Hepatocyte (in vitro differentiated cells): ENCODE data around the gene DDC. TPM values are rescaled to one million over a fixed set of nuclear protein-coding genes. Genes with fewer than 3 reads are reported as not detected.

Experiments
- DNase-seq: peaks from one replicate; pipeline ENCODE4 v3.0.0-alpha.2; 2016; ENCODE audit warnings: low spot score
- H2AFZ ChIP-seq: fragments of 200-600 bp; sonication (generic); 2 replicates; pipeline ENCODE4 v1.6.0; 2016; ENCODE audit warnings: antibody characterized with exemption, mild to moderate bottlenecking
- H3K27ac ChIP-seq: fragments of 200-600 bp; sonication (generic); 2 replicates; pipeline ENCODE4 v1.5.1; 2016; ENCODE audit warnings: mild to moderate bottlenecking
- H3K27me3 ChIP-seq: fragments of 200-600 bp; sonication (generic); 2 replicates; pipeline ENCODE4 v1.6.1; 2016
- H3K36me3 ChIP-seq: fragments of 200-600 bp; sonication (generic); replicated peaks from 2 replicates; pipeline ENCODE4 v1.5.1; 2016; ENCODE audit warnings: low read depth; ENCODE audit not compliant: insufficient read depth
- H3K4me1 ChIP-seq: fragments of 200-600 bp; sonication (generic); 2 replicates; pipeline ENCODE4 v1.5.1; 2016; ENCODE audit warnings: mild to moderate bottlenecking, moderate library complexity; ENCODE audit not compliant: insufficient read depth
- H3K4me2 ChIP-seq: fragments of 200-600 bp; sonication (generic); 2 replicates; pipeline ENCODE4 v1.6.0; 2016
- H3K4me3 ChIP-seq: fragments of 200-600 bp; sonication (generic); 2 replicates; pipeline ENCODE4 v1.5.1; 2016; ENCODE audit warnings: mild to moderate bottlenecking
- H3K79me2 ChIP-seq: fragments of 200-600 bp; sonication (generic); 2 replicates; pipeline ENCODE4 v1.6.0; 2017; ENCODE audit warnings: mild to moderate bottlenecking
- H3K9me2 ChIP-seq: fragments of 200-600 bp; sonication (generic); replicated peaks from 2 replicates; pipeline ENCODE4 v1.6.0; 2017; ENCODE audit warnings: mild to moderate bottlenecking; ENCODE audit not compliant: insufficient read depth
- H3K9me3 ChIP-seq: fragments of 200-600 bp; sonication (generic); 2 replicates; pipeline ENCODE4 v1.5.1; 2016; ENCODE audit warnings: low read depth, mild to moderate bottlenecking
- H4K20me1 ChIP-seq: fragments of 200-600 bp; sonication (generic); 2 replicates; pipeline ENCODE4 v1.6.0; 2016; ENCODE audit warnings: mild to moderate bottlenecking; ENCODE audit not compliant: insufficient read depth, poor library complexity, severe bottlenecking
- EZH2 ChIP-seq: fragments of 200-600 bp; sonication (generic); IDR thresholded peaks from 2 replicates; pipeline ENCODE4 v1.6.1; 2016; ENCODE audit warnings: antibody characterized with exemption, mild to moderate bottlenecking, borderline replicate concordance
- EZH2phosphoT487 ChIP-seq: fragments of 200-600 bp; sonication (generic); IDR thresholded peaks from one replicate; pipeline ENCODE4 v1.6.1; 2018; ENCODE audit warnings: antibody characterized with exemption, mild to moderate bottlenecking, low read depth, moderate library complexity; ENCODE audit not compliant: unreplicated experiment, severe bottlenecking
- WGBS: methylation state at CpG from one replicate; pipeline ENCODE4 v1.1.6; 2016; ENCODE audit warnings: low lambda C conversion rate; ENCODE audit errors: missing lambda C conversion rate; 5-methylcytosine and 5-hydroxymethylcytosine counted together
- polyA plus RNA-seq: library from polyadenylated mRNA; unstranded; fragments of >200 nt; fragmentation: Nextera tagmentation; extraction: Ambion mirVana; gene quantifications from 2 replicates; pipeline ENCODE4 v1.2.1, GENCODE V29; 2016
- total RNA-seq: library from RNA; depleted of rRNA; stranded (reverse); fragments of >200 nt; gene quantifications from 2 replicates; pipeline ENCODE4 v1.2.3, GENCODE V29; 2014
- TF ChIP-seq, protein P1 (sequence below): fragments of 200-600 bp; sonication (generic); IDR thresholded peaks from 2 replicates; pipeline ENCODE4 v1.5.1; 2016; ENCODE audit warnings: antibody characterized with exemption, mild to moderate bottlenecking; ENCODE audit not compliant: poor library complexity

DDC gene
- total and polyA plus RNA-seq, 2 experiments from 2014 or later, result 42.4 to 56.1 TPM

DNA sequence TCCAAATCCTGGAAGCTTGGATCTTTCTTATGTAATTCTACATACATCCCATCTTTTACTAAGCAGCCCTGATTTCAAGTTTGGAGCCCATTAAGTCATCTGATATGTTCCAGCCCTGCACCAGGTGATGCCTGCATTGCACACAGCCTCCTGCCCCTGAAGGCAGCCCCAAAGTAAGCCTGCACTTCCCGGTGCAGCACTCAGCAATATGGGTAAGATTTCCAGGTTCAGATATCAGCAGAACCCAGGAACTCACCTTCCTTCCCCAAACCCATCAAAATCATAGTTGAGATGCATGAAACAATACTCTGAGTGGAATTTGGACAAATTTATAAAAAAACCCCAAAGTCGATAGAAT, 333 bp upstream of the DDC start:
- 64% methylated on average over 2 of the region's 2 CpGs for WGBS
- H3K4me3 ChIP-seq, result no peak overlapping the region

DNA sequence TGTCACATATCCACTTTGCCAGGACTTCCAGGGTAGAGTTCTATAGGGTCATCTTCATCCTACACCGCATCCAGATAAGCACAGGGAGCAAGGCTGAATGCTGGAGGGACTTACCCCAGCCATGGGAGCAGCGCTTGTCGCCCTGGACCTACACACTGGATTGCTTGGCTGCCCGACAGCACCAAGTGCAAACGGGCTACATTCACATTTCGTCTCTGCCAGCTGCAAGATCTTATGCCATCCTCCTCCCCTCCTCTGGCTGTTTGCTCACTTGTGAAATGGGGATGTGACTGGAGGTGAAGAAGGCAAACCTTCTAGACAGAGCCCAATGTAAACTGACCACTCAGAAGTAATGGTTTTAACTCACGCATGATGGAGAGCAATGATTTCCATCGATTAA, 1.0 kb downstream of the DDC start:
- 76% methylated on average over 8 of the region's 8 CpGs for whole genome bisulfite sequencing
- no peak for DNase-seq
- Histone ChIP-seq H3K27me3 (no peaks in the 10 kb centered on the region), H3K27ac (peak overlapping the region; percentile 82), H3K9me2 (no peaks in the 10 kb centered on the region), H3K36me3 (no peaks in the 10 kb centered on the region), H3K4me3 (no peak overlapping the region), H3K9me3 (no peaks in the 10 kb centered on the region), H3K79me2 (peaks cover 34% of the 10 kb centered on the region), H3K4me1 (peaks cover 24% of the 10 kb centered on the region), H4K20me1 (no peaks in the 10 kb centered on the region), H3K4me2 (peak overlapping the region; percentile 71), H2AFZ (no peak overlapping the region)
- TF ChIP-seq EZH2phosphoT487 (no peak), EZH2 (no peak)
- TF ChIP-seq, protein P1, sequence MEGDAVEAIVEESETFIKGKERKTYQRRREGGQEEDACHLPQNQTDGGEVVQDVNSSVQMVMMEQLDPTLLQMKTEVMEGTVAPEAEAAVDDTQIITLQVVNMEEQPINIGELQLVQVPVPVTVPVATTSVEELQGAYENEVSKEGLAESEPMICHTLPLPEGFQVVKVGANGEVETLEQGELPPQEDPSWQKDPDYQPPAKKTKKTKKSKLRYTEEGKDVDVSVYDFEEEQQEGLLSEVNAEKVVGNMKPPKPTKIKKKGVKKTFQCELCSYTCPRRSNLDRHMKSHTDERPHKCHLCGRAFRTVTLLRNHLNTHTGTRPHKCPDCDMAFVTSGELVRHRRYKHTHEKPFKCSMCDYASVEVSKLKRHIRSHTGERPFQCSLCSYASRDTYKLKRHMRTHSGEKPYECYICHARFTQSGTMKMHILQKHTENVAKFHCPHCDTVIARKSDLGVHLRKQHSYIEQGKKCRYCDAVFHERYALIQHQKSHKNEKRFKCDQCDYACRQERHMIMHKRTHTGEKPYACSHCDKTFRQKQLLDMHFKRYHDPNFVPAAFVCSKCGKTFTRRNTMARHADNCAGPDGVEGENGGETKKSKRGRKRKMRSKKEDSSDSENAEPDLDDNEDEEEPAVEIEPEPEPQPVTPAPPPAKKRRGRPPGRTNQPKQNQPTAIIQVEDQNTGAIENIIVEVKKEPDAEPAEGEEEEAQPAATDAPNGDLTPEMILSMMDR, result no peak

More for the DNA sequence above, 333 bp upstream of the DDC start:
- no peaks in the 10 kb centered on the region for H3K9me3 ChIP-seq
- no peaks in the 10 kb centered on the region for H4K20me1 ChIP-seq
- H3K4me2 ChIP-seq, result peak overlapping the region; percentile 71
- no peaks in the 10 kb centered on the region for H3K36me3 ChIP-seq
- H3K4me1 ChIP-seq, result peaks cover 21% of the 10 kb centered on the region
- DNase-seq, result no peak
- TF ChIP-seq, protein P1, result no peak
- TF ChIP-seq EZH2 (no peak), EZH2phosphoT487 (no peak)
- no peaks in the 10 kb centered on the region for H3K27me3 ChIP-seq
- no peaks in the 10 kb centered on the region for H3K9me2 ChIP-seq
- no peak overlapping the region for H2AFZ ChIP-seq
- H3K27ac ChIP-seq, result peak overlapping the region; percentile 73
- H3K79me2 ChIP-seq, result peaks cover 20% of the 10 kb centered on the region

DNA sequence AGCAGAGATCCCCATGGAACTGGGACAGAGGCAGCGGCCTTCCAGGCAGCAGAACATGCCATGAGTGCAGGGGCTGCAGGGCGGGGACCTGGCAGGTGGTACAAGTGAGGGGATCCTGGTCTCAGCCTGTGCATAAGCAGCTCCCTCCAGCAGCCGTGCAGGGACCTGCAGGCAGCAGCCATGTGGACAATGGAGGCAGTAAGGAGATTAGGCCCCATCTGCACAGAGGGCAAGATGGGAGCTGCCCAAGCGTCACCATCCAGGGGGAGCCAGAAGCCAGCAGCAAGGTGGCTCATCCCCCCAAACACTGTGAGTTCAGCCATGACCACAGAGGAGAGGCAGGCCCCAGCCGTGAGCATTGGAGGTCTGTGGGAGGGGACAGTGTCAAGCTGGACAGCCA, 3.1 kb downstream of the DDC start:
- DNase-seq, result no peak
- Histone ChIP-seq H3K9me2 (no peaks in the 10 kb centered on the region), H3K9me3 (no peaks in the 10 kb centered on the region), H3K4me1 (peaks cover 42% of the 10 kb centered on the region), H3K36me3 (no peaks in the 10 kb centered on the region), H4K20me1 (no peaks in the 10 kb centered on the region), H3K4me3 (no peak overlapping the region), H3K4me2 (no peak overlapping the region), H3K27me3 (no peaks in the 10 kb centered on the region), H2AFZ (no peak overlapping the region), H3K79me2 (peaks cover 45% of the 10 kb centered on the region), H3K27ac (no peak overlapping the region)
- WGBS, result 75% methylated on average over 5 of the region's 5 CpGs
- TF ChIP-seq EZH2 (no peak), EZH2phosphoT487 (no peak)
- TF ChIP-seq, protein P1, result no peak
